Neural progenitor cell (in vitro differentiated cells): ENCODE results near the gene BPIFB2. TPM values are rescaled to one million over a fixed set of nuclear protein-coding genes. Genes with fewer than 3 reads are reported as not detected.
A peak's percentile ranks its signal among the peaks of the same experiment; 100 is the strongest.

Experiments used
- DNase-seq: peaks from one replicate; pipeline ENCODE4 v3.0.0-alpha.2; 2016; ENCODE audit warnings: low spot score
- H2AFZ ChIP-seq: fragments of 200-600 bp; sonication (generic); replicated peaks from 2 replicates; pipeline ENCODE4 v1.6.1; 2016; ENCODE audit warnings: antibody characterized with exemption
- H3F3A ChIP-seq: fragments of 200-600 bp; sonication (generic); 2 replicates; pipeline ENCODE4 v1.6.1; 2016; ENCODE audit warnings: antibody characterized with exemption, low read depth
- H3K27ac ChIP-seq: fragments of 200-600 bp; sonication (generic); 2 replicates; pipeline ENCODE4 v1.5.1; 2016; ENCODE audit warnings: mild to moderate bottlenecking
- H3K27me3 ChIP-seq: fragments of 200-600 bp; sonication (generic); 2 replicates; pipeline ENCODE4 v1.6.1; 2016; ENCODE audit warnings: mild to moderate bottlenecking, moderate library complexity
- H3K36me3 ChIP-seq: fragments of 200-600 bp; sonication (generic); 2 replicates; pipeline ENCODE4 v1.5.1; 2016
- H3K4me1 ChIP-seq: fragments of 200-600 bp; sonication (generic); 2 replicates; pipeline ENCODE4 v1.6.1; 2016; ENCODE audit warnings: mixed run types
- H3K4me2 ChIP-seq: fragments of 200-600 bp; sonication (generic); 2 replicates; pipeline ENCODE4 v1.6.1; 2016
- H3K4me3 ChIP-seq: fragments of 200-600 bp; sonication (generic); 2 replicates; pipeline ENCODE4 v1.5.1; 2016
- H3K79me2 ChIP-seq: fragments of 200-600 bp; sonication (generic); 2 replicates; pipeline ENCODE4 v1.6.1; 2016; ENCODE audit warnings: low read depth
- H3K9ac ChIP-seq: fragments of 200-600 bp; sonication (generic); 2 replicates; pipeline ENCODE4 v1.6.1; 2016
- H3K9me3 ChIP-seq: fragments of 200-600 bp; sonication (generic); 2 replicates; pipeline ENCODE4 v1.5.1; 2016; ENCODE audit warnings: low read depth
- H4K20me1 ChIP-seq: fragments of 200-600 bp; sonication (generic); 2 replicates; pipeline ENCODE4 v1.6.1; 2016; ENCODE audit warnings: low read depth
- H3K27ac Mint-ChIP-seq: 3 replicates; pipeline ENCODE4 v1.8.0; 2021; ENCODE audit warnings: mixed read lengths
- H3K27me3 Mint-ChIP-seq: 2 replicates; pipeline ENCODE4 v1.8.0; 2022; ENCODE audit warnings: low read depth, mild to moderate bottlenecking, inconsistent platforms, moderate library complexity, mixed read lengths; ENCODE audit not compliant: insufficient read depth
- H3K36me3 Mint-ChIP-seq: 3 replicates; pipeline ENCODE4 v1.8.0; 2021; ENCODE audit warnings: mixed read lengths
- H3K4me1 Mint-ChIP-seq: 3 replicates; pipeline ENCODE4 v1.8.0; 2021; ENCODE audit warnings: mixed read lengths
- H3K4me3 Mint-ChIP-seq: 3 replicates; pipeline ENCODE4 v1.8.0; 2021; ENCODE audit warnings: mild to moderate bottlenecking, moderate library complexity, mixed read lengths
- H3K9me3 Mint-ChIP-seq: 3 replicates; pipeline ENCODE4 v1.8.0; 2020; ENCODE audit warnings: mixed read lengths
- EZH2 ChIP-seq: fragments of 200-600 bp; sonication (generic); IDR thresholded peaks from 2 replicates; pipeline ENCODE4 v1.6.1; 2017; ENCODE audit warnings: antibody characterized with exemption, mild to moderate bottlenecking, moderate library complexity
- EZH2phosphoT487 ChIP-seq: fragments of 200-600 bp; sonication (generic); IDR thresholded peaks from 2 replicates; pipeline ENCODE4 v1.6.1; 2017; ENCODE audit warnings: antibody characterized with exemption
- total RNA-seq: library from RNA; depleted of rRNA; stranded (reverse); fragments of >200 nt; gene quantifications from 2 replicates; pipeline ENCODE4 v1.2.3, GENCODE V29; 2015; ENCODE audit warnings: low replicate concordance
- TF ChIP-seq, protein P1 (sequence below): fragments of 200-600 bp; sonication (generic); IDR thresholded peaks from 2 replicates; pipeline ENCODE4 v1.5.1; 2017; ENCODE audit warnings: antibody characterized with exemption, mild to moderate bottlenecking

BPIFB2 gene
- total RNA-seq, 1 donor from 2014 or later: not detected

- Histone ChIP-seq H3K27me3 (no peaks in the 10 kb centered on the region), H3K27ac (no peak overlapping the region), H3K4me2 (no peak overlapping the region), H3F3A (peaks cover 10% of the 10 kb centered on the region), H3K79me2 (no peaks in the 10 kb centered on the region), H4K20me1 (no peaks in the 10 kb centered on the region), H2AFZ (no peak overlapping the region), H3K9ac (no peak overlapping the region), H3K36me3 (no peaks in the 10 kb centered on the region), H3K4me3 (no peak overlapping the region), H3K9me3 (no peaks in the 10 kb centered on the region), H3K4me1 (peaks cover 11% of the 10 kb centered on the region)
- Mint-ChIP-seq H3K27ac (no peak overlapping the region), H3K27me3 (peaks cover 7% of the 10 kb centered on the region), H3K4me3 (no peak overlapping the region), H3K4me1 (peaks cover 12% of the 10 kb centered on the region), H3K36me3 (no peaks in the 10 kb centered on the region), H3K9me3 (no peaks in the 10 kb centered on the region)
- DNase-seq: no peak
- no peak for TF ChIP-seq EZH2phosphoT487
- no peak for TF ChIP-seq EZH2
- TF ChIP-seq, protein P1, sequence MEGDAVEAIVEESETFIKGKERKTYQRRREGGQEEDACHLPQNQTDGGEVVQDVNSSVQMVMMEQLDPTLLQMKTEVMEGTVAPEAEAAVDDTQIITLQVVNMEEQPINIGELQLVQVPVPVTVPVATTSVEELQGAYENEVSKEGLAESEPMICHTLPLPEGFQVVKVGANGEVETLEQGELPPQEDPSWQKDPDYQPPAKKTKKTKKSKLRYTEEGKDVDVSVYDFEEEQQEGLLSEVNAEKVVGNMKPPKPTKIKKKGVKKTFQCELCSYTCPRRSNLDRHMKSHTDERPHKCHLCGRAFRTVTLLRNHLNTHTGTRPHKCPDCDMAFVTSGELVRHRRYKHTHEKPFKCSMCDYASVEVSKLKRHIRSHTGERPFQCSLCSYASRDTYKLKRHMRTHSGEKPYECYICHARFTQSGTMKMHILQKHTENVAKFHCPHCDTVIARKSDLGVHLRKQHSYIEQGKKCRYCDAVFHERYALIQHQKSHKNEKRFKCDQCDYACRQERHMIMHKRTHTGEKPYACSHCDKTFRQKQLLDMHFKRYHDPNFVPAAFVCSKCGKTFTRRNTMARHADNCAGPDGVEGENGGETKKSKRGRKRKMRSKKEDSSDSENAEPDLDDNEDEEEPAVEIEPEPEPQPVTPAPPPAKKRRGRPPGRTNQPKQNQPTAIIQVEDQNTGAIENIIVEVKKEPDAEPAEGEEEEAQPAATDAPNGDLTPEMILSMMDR: no peak
These were observed 39.5 kb upstream of the BPIFB2 start for GRCh38 chr20:32967961-32968457.

- Mint-ChIP-seq H3K4me3 (no peak overlapping the region), H3K27ac (no peak overlapping the region), H3K4me1 (peaks cover 16% of the 10 kb centered on the region), H3K36me3 (no peaks in the 10 kb centered on the region), H3K9me3 (no peaks in the 10 kb centered on the region), H3K27me3 (peaks cover 11% of the 10 kb centered on the region)
- no peak overlapping the region for H3K4me3 ChIP-seq
- no peak overlapping the region for H3K4me2 ChIP-seq
- H2AFZ ChIP-seq: no peak overlapping the region
- TF ChIP-seq EZH2phosphoT487 (no peak), EZH2 (no peak)
- TF ChIP-seq, protein P1: no peak
- H3K27me3 ChIP-seq: no peaks in the 10 kb centered on the region
- DNase-seq: no peak
- H3K36me3 ChIP-seq: no peaks in the 10 kb centered on the region
- H3F3A ChIP-seq: peaks cover 10% of the 10 kb centered on the region
- H3K79me2 ChIP-seq: no peaks in the 10 kb centered on the region
- H3K9me3 ChIP-seq: no peaks in the 10 kb centered on the region
- no peak overlapping the region for H3K9ac ChIP-seq
- H3K27ac ChIP-seq: no peak overlapping the region
- no peaks in the 10 kb centered on the region for H4K20me1 ChIP-seq
- H3K4me1 ChIP-seq: peaks cover 11% of the 10 kb centered on the region
These were observed 38.8 kb upstream of the BPIFB2 start for GRCh38 chr20:32968478-32969241.

DNA sequence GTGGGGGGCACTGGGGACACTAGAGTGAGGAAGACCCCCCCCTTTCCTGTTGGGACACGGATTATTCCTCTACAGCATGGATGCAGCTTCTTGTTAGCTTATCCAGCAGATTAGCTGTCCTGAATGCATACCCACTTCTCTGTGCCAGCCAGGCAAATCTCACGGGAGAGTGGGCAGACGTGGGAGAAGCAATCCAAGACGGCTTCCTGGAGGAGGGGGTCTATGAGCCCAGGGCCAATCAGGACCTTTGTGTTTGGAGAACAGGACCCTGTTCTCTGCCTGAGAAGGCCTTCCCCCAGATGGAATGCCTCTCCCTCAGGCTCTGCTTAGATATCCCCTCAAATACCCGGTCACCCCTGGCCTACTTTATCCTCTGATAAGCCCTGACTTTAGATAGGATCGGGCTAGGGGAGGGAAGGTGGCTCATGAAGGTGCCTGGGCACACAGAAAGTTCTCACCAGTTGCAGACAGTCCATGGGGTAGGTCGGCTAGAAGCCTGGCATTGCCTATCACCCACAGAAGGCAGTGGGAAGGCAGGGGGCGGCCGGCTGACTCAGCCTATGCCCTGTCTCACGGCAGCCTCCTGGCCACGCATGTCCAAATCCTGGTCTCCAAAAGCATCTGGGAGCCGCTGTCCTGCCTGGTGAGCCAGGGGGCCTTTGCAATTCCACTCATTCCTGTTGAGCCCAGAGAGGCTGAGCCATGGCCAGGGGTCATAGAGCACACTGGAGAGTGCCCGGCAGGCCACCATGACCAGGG is 38.0 kb upstream of the BPIFB2 start:
- no peaks in the 10 kb centered on the region for H3K9me3 Mint-ChIP-seq
- no peaks in the 10 kb centered on the region for H3K36me3 ChIP-seq
- H3K36me3 Mint-ChIP-seq: no peaks in the 10 kb centered on the region
- no peaks in the 10 kb centered on the region for H4K20me1 ChIP-seq
- no peak overlapping the region for H2AFZ ChIP-seq
- peaks cover 14% of the 10 kb centered on the region for H3K4me1 ChIP-seq
- H3K9me3 ChIP-seq: no peaks in the 10 kb centered on the region
- H3K27me3 ChIP-seq: no peaks in the 10 kb centered on the region
- H3K4me3 Mint-ChIP-seq: no peak overlapping the region
- H3K79me2 ChIP-seq: no peaks in the 10 kb centered on the region
- H3F3A ChIP-seq: peaks cover 10% of the 10 kb centered on the region
- H3K4me1 Mint-ChIP-seq: peaks cover 17% of the 10 kb centered on the region
- H3K27ac ChIP-seq: no peak overlapping the region
- TF ChIP-seq, protein P1: no peak
- peaks cover 11% of the 10 kb centered on the region for H3K27me3 Mint-ChIP-seq
- no peak overlapping the region for H3K9ac ChIP-seq
- peak overlapping the region; percentile 69 for H3K27ac Mint-ChIP-seq
- H3K4me2 ChIP-seq: no peak overlapping the region
- no peak overlapping the region for H3K4me3 ChIP-seq
- DNase-seq: no peak
